Adipocyte (in vitro differentiated cells): Measurements from ENCODE around the gene S100A12.
"Not testable (repeated sequence)": the region's sequence is repeated elsewhere in the genome, so short reads cannot be mapped to it uniquely, and the experiment has no call there.

Experiments used
- DNase-seq: peaks from one replicate; pipeline ENCODE4 v3.0.0-alpha.2; 2015; ENCODE audit warnings: low read depth
- H3K27me3 ChIP-seq: replicated peaks from 2 replicates; pipeline ENCODE4 v1.7.0; 2013; ENCODE audit warnings: mild to moderate bottlenecking, low read length, moderate library complexity; ENCODE audit not compliant: control insufficient read depth, insufficient read depth
- H3K36me3 ChIP-seq: 2 replicates; pipeline ENCODE4 v1.7.0; 2013; ENCODE audit warnings: low read length, mild to moderate bottlenecking, moderate library complexity; ENCODE audit not compliant: control insufficient read depth, insufficient read depth, severe bottlenecking
- H3K4me1 ChIP-seq: 2 replicates; pipeline ENCODE4 v1.7.0; 2013; ENCODE audit warnings: mild to moderate bottlenecking, low read length, moderate library complexity; ENCODE audit not compliant: control insufficient read depth, insufficient read depth
- H3K4me3 ChIP-seq: 2 replicates; pipeline ENCODE4 v1.7.0; 2013; ENCODE audit warnings: mild to moderate bottlenecking, low read length, moderate library complexity
- H3K9ac ChIP-seq: 2 replicates; pipeline ENCODE4 v1.7.0; 2013; ENCODE audit warnings: mild to moderate bottlenecking, low read length, moderate library complexity
- H3K9me3 ChIP-seq: 2 replicates; pipeline ENCODE4 v1.7.0; 2013; ENCODE audit warnings: mild to moderate bottlenecking, low read length, moderate library complexity; ENCODE audit not compliant: control insufficient read depth

S100A12 gene

GRCh38 chr1:153347856-153348255, 27.6 kb downstream of the S100A12 start:
- no peaks in the 10 kb centered on the region for H3K9me3 ChIP-seq
- DNase-seq: no peak
- peaks cover 73% of the 10 kb centered on the region for H3K27me3 ChIP-seq
- no peaks in the 10 kb centered on the region for H3K36me3 ChIP-seq
- no peak overlapping the region for H3K9ac ChIP-seq
- H3K4me1 ChIP-seq: no peaks in the 10 kb centered on the region
- H3K4me3 ChIP-seq: no peak overlapping the region

DNA sequence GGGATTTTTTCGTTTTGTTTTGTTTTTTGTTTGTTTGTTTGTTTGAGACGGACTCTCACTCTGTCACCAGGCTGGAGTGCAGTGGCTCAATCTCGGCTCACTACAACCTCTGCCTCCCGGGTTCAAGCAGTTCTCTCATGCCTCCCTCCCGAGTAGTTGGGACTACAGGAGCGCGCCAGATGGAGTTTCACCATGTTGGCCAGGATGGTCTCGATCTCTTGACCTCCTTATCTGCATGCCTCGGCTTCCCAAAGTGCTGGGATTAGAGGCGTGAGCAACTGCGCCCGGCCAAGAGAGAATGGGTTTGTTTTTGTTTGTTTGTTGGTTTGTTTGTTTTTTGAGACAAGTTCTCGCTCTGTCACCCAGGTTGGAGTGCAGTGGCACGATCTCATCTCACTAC, 28.4 kb downstream of the S100A12 start:
- H3K9ac ChIP-seq, DNase-seq, H3K4me3 ChIP-seq, H3K9me3 ChIP-seq, H3K4me1 ChIP-seq, H3K36me3 ChIP-seq: not testable (repeated sequence)
- peaks cover 77% of the 10 kb centered on the region for H3K27me3 ChIP-seq

- no peak for DNase-seq
- no peak overlapping the region for H3K4me3 ChIP-seq
- peaks cover 83% of the 10 kb centered on the region for H3K27me3 ChIP-seq
- no peaks in the 10 kb centered on the region for H3K36me3 ChIP-seq
- no peaks in the 10 kb centered on the region for H3K4me1 ChIP-seq
- H3K9me3 ChIP-seq: no peaks in the 10 kb centered on the region
- no peak overlapping the region for H3K9ac ChIP-seq
Observed at GRCh38 chr1:153346077-153346723, 29.2 kb downstream of the S100A12 start.

DNA sequence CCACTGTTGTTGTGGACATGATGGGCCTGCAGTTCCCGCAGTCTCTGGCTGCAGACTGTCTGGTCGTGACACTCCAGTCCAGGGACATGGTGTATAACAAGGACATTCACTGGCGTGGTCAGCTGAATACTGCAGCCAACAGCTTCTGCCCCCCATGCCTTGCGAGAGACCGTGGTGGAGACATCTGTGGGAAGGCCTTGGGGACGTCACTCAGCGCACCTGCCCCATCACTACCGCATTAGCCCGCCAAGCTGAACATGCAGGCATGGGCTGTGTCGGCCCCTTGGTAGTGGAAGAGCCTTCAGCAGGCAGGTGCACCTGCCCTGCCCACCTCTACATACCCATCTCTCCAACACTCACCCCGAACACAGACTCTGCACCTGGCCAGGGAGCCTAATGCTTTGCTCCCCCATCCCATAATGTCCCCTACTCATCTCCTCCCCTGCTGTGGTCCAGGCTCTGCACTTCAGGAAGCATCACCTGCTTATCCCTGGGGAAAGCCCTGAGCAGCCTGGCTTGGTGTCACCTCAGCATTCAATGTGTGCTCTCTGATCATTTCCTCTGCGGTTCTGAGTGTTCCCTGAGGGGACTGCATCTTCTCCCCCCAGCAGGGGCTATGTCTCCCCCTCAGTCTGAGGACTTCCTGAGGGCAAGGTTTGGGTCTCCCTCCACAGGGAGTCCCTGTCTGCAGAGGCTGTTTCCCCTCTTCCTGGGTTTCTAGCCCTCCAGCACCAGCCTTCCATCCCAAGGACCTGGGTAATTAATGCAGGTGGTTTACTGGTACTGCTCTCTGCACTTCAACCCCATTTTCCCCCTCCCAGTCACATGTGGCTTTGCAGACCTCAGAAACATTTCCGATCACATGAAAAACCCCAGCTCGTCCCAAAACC, 30.0 kb downstream of the S100A12 start:
- no peaks in the 10 kb centered on the region for H3K36me3 ChIP-seq
- no peaks in the 10 kb centered on the region for H3K4me1 ChIP-seq
- DNase-seq: no peak
- H3K9me3 ChIP-seq: no peaks in the 10 kb centered on the region
- H3K9ac ChIP-seq: no peak overlapping the region
- H3K4me3 ChIP-seq: no peak overlapping the region
- peaks cover 80% of the 10 kb centered on the region for H3K27me3 ChIP-seq

- DNase-seq: no peak
- H3K27me3 ChIP-seq: peaks cover 78% of the 10 kb centered on the region
- no peaks in the 10 kb centered on the region for H3K36me3 ChIP-seq
- H3K4me1 ChIP-seq: no peaks in the 10 kb centered on the region
- no peak overlapping the region for H3K4me3 ChIP-seq
- H3K9me3 ChIP-seq: no peaks in the 10 kb centered on the region
- H3K9ac ChIP-seq: no peak overlapping the region
Observed at GRCh38 chr1:153344718-153345025, 30.7 kb downstream of the S100A12 start.

- no peak for DNase-seq
- Histone ChIP-seq H3K4me3 (no peak overlapping the region), H3K9ac (no peak overlapping the region), H3K4me1 (no peaks in the 10 kb centered on the region), H3K9me3 (no peaks in the 10 kb centered on the region), H3K27me3 (peaks cover 73% of the 10 kb centered on the region), H3K36me3 (no peaks in the 10 kb centered on the region)
Observed at GRCh38 chr1:153343811-153344717, 31.4 kb downstream of the S100A12 start.

- Histone ChIP-seq H3K4me1 (no peaks in the 10 kb centered on the region), H3K36me3 (no peaks in the 10 kb centered on the region), H3K27me3 (peaks cover 67% of the 10 kb centered on the region), H3K9me3 (no peaks in the 10 kb centered on the region), H3K4me3 (no peak overlapping the region), H3K9ac (no peak overlapping the region)
- DNase-seq: no peak
Observed at GRCh38 chr1:153343040-153343681, 32.3 kb downstream of the S100A12 start.

- Histone ChIP-seq H3K9ac (no peak overlapping the region), H3K4me1 (no peaks in the 10 kb centered on the region)
- DNase-seq: no peak
Observed at GRCh38 chr1:153342178-153342577, 33.2 kb downstream of the S100A12 start.

GRCh38 chr1:153341431-153341934, 33.9 kb downstream of the S100A12 start:
- no peak overlapping the region for H3K4me3 ChIP-seq
- H3K36me3 ChIP-seq: no peaks in the 10 kb centered on the region
- H3K9ac ChIP-seq: no peak overlapping the region
- no peak for DNase-seq
- H3K27me3 ChIP-seq: peaks cover 63% of the 10 kb centered on the region
- H3K4me1 ChIP-seq: no peaks in the 10 kb centered on the region
- H3K9me3 ChIP-seq: no peaks in the 10 kb centered on the region

More at GRCh38 chr1:153342178-153342577, 33.2 kb downstream of the S100A12 start:
- Histone ChIP-seq H3K36me3 (no peaks in the 10 kb centered on the region), H3K27me3 (peaks cover 68% of the 10 kb centered on the region), H3K9me3 (no peaks in the 10 kb centered on the region), H3K4me3 (no peak overlapping the region)

DNA sequence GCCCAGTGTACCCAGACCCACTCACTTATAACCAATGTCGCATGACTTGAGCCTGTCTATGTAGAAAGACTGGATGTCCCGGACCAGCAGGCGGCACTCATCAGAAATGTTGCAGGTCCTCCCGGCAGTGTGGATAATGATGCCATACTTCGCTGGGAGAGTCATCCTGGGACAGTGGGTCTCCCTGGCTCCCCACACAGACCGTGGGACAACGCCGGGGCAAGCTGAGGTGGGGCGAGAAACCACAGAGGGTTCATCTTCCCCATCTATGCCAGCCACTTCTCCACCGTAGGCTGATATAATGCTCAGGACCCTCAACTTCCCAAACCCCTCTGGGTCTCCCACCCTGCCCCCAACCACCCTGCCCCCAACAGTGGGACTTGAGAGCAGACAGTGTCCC, 35.1 kb downstream of the S100A12 start:
- Histone ChIP-seq H3K9ac (no peak overlapping the region), H3K9me3 (no peaks in the 10 kb centered on the region), H3K36me3 (no peaks in the 10 kb centered on the region), H3K27me3 (peaks cover 53% of the 10 kb centered on the region), H3K4me1 (no peaks in the 10 kb centered on the region), H3K4me3 (no peak overlapping the region)
- no peak for DNase-seq
